GM18909 (cell line): ENCODE results near the gene ARHGAP26.

Source experiments
- ATAC-seq: cut with Tn5 transposase; IDR thresholded peaks from one replicate; pipeline ENCODE4 v1.9.1; 2021; ENCODE audit warnings: mild to moderate bottlenecking; ENCODE audit not compliant: unreplicated experiment, poor library complexity

Gene ARHGAP26

GRCh38 chr5:142864290-142865260 is 94.4 kb downstream of the ARHGAP26 start:
- ATAC-seq, result no peak

- no peak for ATAC-seq
Measured at GRCh38 chr5:142865631-142866030, 95.5 kb downstream of the ARHGAP26 start.

GRCh38 chr5:142866563-142867275 is 96.5 kb downstream of the ARHGAP26 start:
- ATAC-seq, result peak; percentile 76

GRCh38 chr5:142869886-142870285 is 99.7 kb downstream of the ARHGAP26 start:
- no peak for ATAC-seq

- no peak for ATAC-seq
Measured at GRCh38 chr5:142870532-142871362, 100.6 kb downstream of the ARHGAP26 start.

GRCh38 chr5:142871363-142872193 is 101.4 kb downstream of the ARHGAP26 start:
- no peak for ATAC-seq

- ATAC-seq, result no peak
Measured at GRCh38 chr5:142872217-142872616, 102.0 kb downstream of the ARHGAP26 start.

- no peak for ATAC-seq
Measured at GRCh38 chr5:142872795-142873194, 102.6 kb downstream of the ARHGAP26 start.

- no peak for ATAC-seq
Measured at GRCh38 chr5:142873831-142874230, 103.7 kb downstream of the ARHGAP26 start.

GRCh38 chr5:142874540-142874939 is 104.4 kb downstream of the ARHGAP26 start:
- no peak for ATAC-seq

- ATAC-seq, result no peak
Measured at GRCh38 chr5:142875936-142876335, 105.8 kb downstream of the ARHGAP26 start.

- no peak for ATAC-seq
Measured at GRCh38 chr5:142876817-142877216, 106.6 kb downstream of the ARHGAP26 start.

- ATAC-seq, result no peak
Measured at GRCh38 chr5:142878111-142878510, 107.9 kb downstream of the ARHGAP26 start.

- no peak for ATAC-seq
Measured at GRCh38 chr5:142878638-142879037, 108.5 kb downstream of the ARHGAP26 start.

- no peak for ATAC-seq
Measured at GRCh38 chr5:142881076-142881783, 111.1 kb downstream of the ARHGAP26 start.

GRCh38 chr5:142881784-142882126 is 111.6 kb downstream of the ARHGAP26 start:
- no peak for ATAC-seq

GRCh38 chr5:142883025-142883424 is 112.8 kb downstream of the ARHGAP26 start:
- no peak for ATAC-seq

- no peak for ATAC-seq
Measured at GRCh38 chr5:142883438-142883837, 113.3 kb downstream of the ARHGAP26 start.

GRCh38 chr5:142884029-142884428 is 113.9 kb downstream of the ARHGAP26 start:
- ATAC-seq, result no peak
